Keratinocyte (primary cell): Measurements from ENCODE around the gene FAM117A. TPM values are rescaled to one million over a fixed set of nuclear protein-coding genes. Genes with fewer than 3 reads are reported as not detected.

Experiments
- DNase-seq: peaks from one replicate; pipeline ENCODE4 v3.0.0-alpha.2; 2011; ENCODE audit warnings: low read depth, missing footprints, low spot score
- FAIRE-seq: peaks from 2 replicates; lab custom pipeline; 2011; peaks lifted over from hg19 to GRCh38; lab: Jason Lieb, UNC
- H2AFZ ChIP-seq: 2 replicates; pipeline ENCODE4 v1.6.0; 2012; ENCODE audit warnings: low read length, control low read depth, inconsistent platforms; ENCODE audit not compliant: control insufficient read depth
- H3K27ac ChIP-seq: 2 replicates; pipeline ENCODE4 v1.5.1; 2011; ENCODE audit warnings: low read length; ENCODE audit not compliant: control insufficient read depth, insufficient read depth
- H3K27me3 ChIP-seq: 3 replicates; pipeline ENCODE4 v1.6.0; 2011; ENCODE audit warnings: low read length; ENCODE audit not compliant: control insufficient read depth, insufficient read depth; ENCODE audit errors: extremely low read depth
- H3K36me3 ChIP-seq, 2 experiments: 2 replicates in 1 of 2; 3 replicates in 1 of 2; pipeline ENCODE4 v1.5.1; 2011; ENCODE audit warnings: low read length in 2 of 2, mild to moderate bottlenecking in 1 of 2; ENCODE audit not compliant: control insufficient read depth in 2 of 2, insufficient read depth in 2 of 2; ENCODE audit errors: extremely low read depth in 1 of 2
- H3K4me1 ChIP-seq: 3 replicates; pipeline ENCODE4 v1.5.1; 2011; ENCODE audit warnings: low read length; ENCODE audit not compliant: control insufficient read depth, insufficient read depth; ENCODE audit errors: extremely low read depth
- H3K4me2 ChIP-seq: 3 replicates; pipeline ENCODE4 v1.6.0; 2011; ENCODE audit warnings: low read depth, low read length; ENCODE audit not compliant: control insufficient read depth, insufficient read depth; ENCODE audit errors: extremely low read depth
- H3K4me3 ChIP-seq, 3 experiments: fragments of 200-600 bp in 1 of 3; sonication (generic) in 1 of 3; 2 replicates in 2 of 3; 3 replicates in 1 of 3; pipeline ENCODE4 v1.5.1; 2011 to 2016; ENCODE audit warnings: low read length in 3 of 3, mild to moderate bottlenecking in 3 of 3, control low read depth in 2 of 3, inconsistent platforms in 1 of 3, low read depth in 1 of 3, mixed read lengths in 1 of 3, mixed run types in 1 of 3, moderate library complexity in 1 of 3; ENCODE audit not compliant: control insufficient read depth in 2 of 3, insufficient read depth in 2 of 3; ENCODE audit errors: extremely low read depth in 1 of 3
- H3K79me2 ChIP-seq: 2 replicates; pipeline ENCODE4 v1.6.0; 2012; ENCODE audit warnings: low read length; ENCODE audit not compliant: control insufficient read depth, insufficient read depth
- H3K9ac ChIP-seq: 3 replicates; pipeline ENCODE4 v1.6.0; 2011; ENCODE audit warnings: low read length; ENCODE audit not compliant: control insufficient read depth, insufficient read depth; ENCODE audit errors: extremely low read depth
- H3K9me1 ChIP-seq: 3 replicates; pipeline ENCODE4 v1.6.0; 2011; ENCODE audit warnings: low read length; ENCODE audit not compliant: control insufficient read depth, insufficient read depth; ENCODE audit errors: extremely low read depth
- H3K9me3 ChIP-seq: 2 replicates; pipeline ENCODE4 v1.5.1; 2012; ENCODE audit warnings: low read depth, low read length; ENCODE audit not compliant: control insufficient read depth
- H4K20me1 ChIP-seq: 3 replicates; pipeline ENCODE4 v1.6.0; 2011; ENCODE audit warnings: low read length; ENCODE audit not compliant: control insufficient read depth, insufficient read depth; ENCODE audit errors: extremely low read depth
- EZH2 ChIP-seq: IDR thresholded peaks from one replicate; pipeline ENCODE4 v1.6.1; 2012; ENCODE audit warnings: inconsistent platforms, mild to moderate bottlenecking, low read length, moderate library complexity
- dilution Hi-C: fragments of 300-500 bp; cut with MboI; formaldehyde crosslinking; loops from one replicate; pipeline ENCODE4 v1.7.0; 2020; ENCODE audit warnings: low sequenced_read_pairs; ENCODE audit not compliant: extremely low pct_ligation_motif_present
- polyA plus RNA-seq, 5 experiments: library from polyadenylated mRNA; depleted of rRNA in 3 of 5; stranded (reverse) in 3 of 5; stranded (forward) in 1 of 5; unstranded in 1 of 5; fragments of >200 nt; gene quantifications; 1 replicate in 1 of 5; 2 replicates in 3 of 5; 3 replicates in 1 of 5; pipeline versions ENCODE4 v1.2.1 to v1.2.3, GENCODE V29; 2011 to 2012; ENCODE audit warnings: missing spikeins in 2 of 5, low read depth in 1 of 5, low replicate concordance in 1 of 5
- TF ChIP-seq, protein P1 (sequence below), 3 experiments: IDR thresholded peaks in 1 of 3; conservative IDR thresholded peaks in 1 of 3; optimal IDR thresholded peaks in 1 of 3; 2 replicates in 2 of 3; 3 replicates in 1 of 3; pipeline versions ENCODE3 to v1.5.1; 2011; ENCODE audit warnings: low read length in 3 of 3, mild to moderate bottlenecking in 3 of 3, moderate library complexity in 2 of 3, control low read depth in 1 of 3, inconsistent platforms in 1 of 3; ENCODE audit not compliant: insufficient read depth in 2 of 3; ENCODE audit errors: extremely low read depth in 1 of 3

The FAM117A gene
- polyA plus RNA-seq, 1 donor (not counting 4 experiments of a cell fraction or from before 2014, with no cell fraction given), result 4.7 TPM

DNA sequence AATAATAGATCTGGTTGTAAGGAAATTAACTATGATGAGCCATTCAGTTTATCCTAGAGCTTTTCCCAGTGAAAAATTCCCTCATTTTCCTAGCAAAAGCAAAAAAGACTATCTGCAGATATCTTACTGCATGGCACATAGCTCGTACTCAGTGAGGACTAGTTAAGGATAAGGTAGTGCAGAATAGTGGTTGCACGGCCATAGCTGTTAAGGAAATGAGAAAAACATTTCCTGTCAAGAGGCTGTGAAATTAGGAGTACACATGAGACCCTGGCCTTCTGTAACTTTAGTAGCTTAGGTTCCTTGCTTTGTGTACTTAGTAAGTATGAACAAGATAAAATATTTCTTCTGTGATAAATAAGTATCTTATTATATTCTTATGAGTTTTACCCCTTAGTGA is 34.8 kb upstream of the FAM117A start:
- no peaks in the 10 kb centered on the region for H3K9me1 ChIP-seq
- dilution Hi-C loops, result no loop called here
- no peaks in the 10 kb centered on the region for H3K27me3 ChIP-seq
- H3K36me3 ChIP-seq, result peaks cover 16 to 25% of the 10 kb centered on the region in 2 experiments
- H3K9me3 ChIP-seq, result no peaks in the 10 kb centered on the region
- no peak overlapping the region for H3K4me3 ChIP-seq
- peaks cover 25% of the 10 kb centered on the region for H3K79me2 ChIP-seq
- DNase-seq (no peak), FAIRE-seq (no peak)
- no peak for TF ChIP-seq EZH2
- TF ChIP-seq, protein P1, sequence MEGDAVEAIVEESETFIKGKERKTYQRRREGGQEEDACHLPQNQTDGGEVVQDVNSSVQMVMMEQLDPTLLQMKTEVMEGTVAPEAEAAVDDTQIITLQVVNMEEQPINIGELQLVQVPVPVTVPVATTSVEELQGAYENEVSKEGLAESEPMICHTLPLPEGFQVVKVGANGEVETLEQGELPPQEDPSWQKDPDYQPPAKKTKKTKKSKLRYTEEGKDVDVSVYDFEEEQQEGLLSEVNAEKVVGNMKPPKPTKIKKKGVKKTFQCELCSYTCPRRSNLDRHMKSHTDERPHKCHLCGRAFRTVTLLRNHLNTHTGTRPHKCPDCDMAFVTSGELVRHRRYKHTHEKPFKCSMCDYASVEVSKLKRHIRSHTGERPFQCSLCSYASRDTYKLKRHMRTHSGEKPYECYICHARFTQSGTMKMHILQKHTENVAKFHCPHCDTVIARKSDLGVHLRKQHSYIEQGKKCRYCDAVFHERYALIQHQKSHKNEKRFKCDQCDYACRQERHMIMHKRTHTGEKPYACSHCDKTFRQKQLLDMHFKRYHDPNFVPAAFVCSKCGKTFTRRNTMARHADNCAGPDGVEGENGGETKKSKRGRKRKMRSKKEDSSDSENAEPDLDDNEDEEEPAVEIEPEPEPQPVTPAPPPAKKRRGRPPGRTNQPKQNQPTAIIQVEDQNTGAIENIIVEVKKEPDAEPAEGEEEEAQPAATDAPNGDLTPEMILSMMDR (optimal IDR thresholded peaks at IDR 0.05 in 1 of 3, IDR thresholded peaks at IDR 0.05 in 1 of 3, conservative IDR thresholded peaks at IDR 0.05 in 1 of 3; ENCODE audit: extremely low read depth in 1 of 3, insufficient read depth in 2 of 3, low read length in 3 of 3), result no peak
- H3K9ac ChIP-seq, result no peak overlapping the region
- no peak overlapping the region for H3K27ac ChIP-seq
- no peaks in the 10 kb centered on the region for H4K20me1 ChIP-seq
- no peak overlapping the region for H3K4me2 ChIP-seq
- no peaks in the 10 kb centered on the region for H3K4me1 ChIP-seq
- H2AFZ ChIP-seq, result no peak overlapping the region

DNA sequence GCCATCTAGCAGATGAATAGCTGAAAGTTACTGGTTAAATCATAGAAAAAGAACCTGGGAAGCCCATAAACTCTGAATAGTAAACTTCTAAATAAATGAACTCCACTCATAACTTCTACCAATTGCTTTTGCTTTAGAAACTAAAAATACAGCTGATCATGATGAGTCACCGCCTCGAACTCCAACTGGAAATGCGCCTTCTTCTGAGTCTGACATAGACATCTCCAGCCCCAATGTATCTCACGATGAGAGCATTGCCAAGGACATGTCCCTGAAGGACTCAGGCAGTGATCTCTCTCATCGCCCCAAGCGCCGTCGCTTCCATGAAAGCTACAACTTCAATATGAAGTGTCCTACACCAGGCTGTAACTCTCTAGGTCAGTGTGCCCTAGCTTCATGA is 34.3 kb upstream of the FAM117A start:
- H3K4me1 ChIP-seq, result no peaks in the 10 kb centered on the region
- no peak overlapping the region for H3K9ac ChIP-seq
- dilution Hi-C loops, result no loop called here
- DNase-seq (no peak), FAIRE-seq (no peak)
- H3K27me3 ChIP-seq, result no peaks in the 10 kb centered on the region
- no peak overlapping the region for H2AFZ ChIP-seq
- no peak overlapping the region for H3K4me2 ChIP-seq
- H3K36me3 ChIP-seq, result peaks cover 16 to 26% of the 10 kb centered on the region in 2 experiments
- H3K9me3 ChIP-seq, result no peaks in the 10 kb centered on the region
- no peaks in the 10 kb centered on the region for H4K20me1 ChIP-seq
- H3K9me1 ChIP-seq, result no peaks in the 10 kb centered on the region
- TF ChIP-seq, protein P1 (optimal IDR thresholded peaks at IDR 0.05 in 1 of 3, IDR thresholded peaks at IDR 0.05 in 1 of 3, conservative IDR thresholded peaks at IDR 0.05 in 1 of 3; ENCODE audit: extremely low read depth in 1 of 3, insufficient read depth in 2 of 3, low read length in 3 of 3), result no peak
- no peak for TF ChIP-seq EZH2
- peaks cover 27% of the 10 kb centered on the region for H3K79me2 ChIP-seq
- H3K27ac ChIP-seq, result no peak overlapping the region
- no peak overlapping the region for H3K4me3 ChIP-seq
